Stimulated activated CD4-positive, alpha-beta T cell treated with anti-CD3 and anti-CD28 coated beads, TNF-alpha, amount 100 ng/mL, for 4 hours (primary cell): ENCODE results near the gene SOX2.

ENCODE experiments used
- DNase-seq, 3 experiments: peaks; one replicate each; pipeline ENCODE4 v3.0.0-alpha.2; 2020; ENCODE audit warnings: low read depth in 3 of 3

SOX2 gene

DNA sequence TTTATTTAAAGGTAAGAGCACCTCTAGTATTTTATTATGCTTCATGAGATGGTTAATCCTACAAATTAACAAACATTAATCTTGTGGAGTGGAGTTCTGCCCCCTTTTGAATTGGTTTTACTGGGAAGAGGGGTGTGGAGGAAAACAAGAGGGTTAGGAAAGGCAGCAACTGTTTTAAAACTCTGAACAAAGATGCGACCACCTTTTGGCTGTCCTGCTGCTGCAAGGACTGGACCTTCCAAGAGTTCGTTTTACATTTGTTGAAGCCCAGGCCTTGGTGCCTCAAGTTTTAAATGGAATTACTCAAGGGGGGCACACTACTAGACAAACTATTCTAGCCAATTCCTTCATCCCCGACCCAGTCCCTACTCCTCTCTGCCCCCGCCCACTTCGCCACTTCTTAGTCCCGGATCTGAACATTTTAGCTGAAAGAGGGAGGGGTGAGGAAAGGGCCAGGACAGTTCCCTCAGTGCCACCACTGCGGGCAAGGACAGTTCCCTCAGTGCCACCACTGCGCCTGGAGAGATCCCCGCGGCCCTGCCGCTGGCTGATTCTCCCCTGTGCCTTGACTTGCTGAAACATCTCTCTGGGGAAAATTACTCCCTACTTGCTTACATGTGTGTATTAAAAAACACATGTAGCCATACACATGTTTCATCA lies 11.2 kb downstream of the SOX2 start:
- no peak for DNase-seq

GRCh38 chr3:181723625-181724191 lies 12.0 kb downstream of the SOX2 start:
- no peak for DNase-seq

DNA sequence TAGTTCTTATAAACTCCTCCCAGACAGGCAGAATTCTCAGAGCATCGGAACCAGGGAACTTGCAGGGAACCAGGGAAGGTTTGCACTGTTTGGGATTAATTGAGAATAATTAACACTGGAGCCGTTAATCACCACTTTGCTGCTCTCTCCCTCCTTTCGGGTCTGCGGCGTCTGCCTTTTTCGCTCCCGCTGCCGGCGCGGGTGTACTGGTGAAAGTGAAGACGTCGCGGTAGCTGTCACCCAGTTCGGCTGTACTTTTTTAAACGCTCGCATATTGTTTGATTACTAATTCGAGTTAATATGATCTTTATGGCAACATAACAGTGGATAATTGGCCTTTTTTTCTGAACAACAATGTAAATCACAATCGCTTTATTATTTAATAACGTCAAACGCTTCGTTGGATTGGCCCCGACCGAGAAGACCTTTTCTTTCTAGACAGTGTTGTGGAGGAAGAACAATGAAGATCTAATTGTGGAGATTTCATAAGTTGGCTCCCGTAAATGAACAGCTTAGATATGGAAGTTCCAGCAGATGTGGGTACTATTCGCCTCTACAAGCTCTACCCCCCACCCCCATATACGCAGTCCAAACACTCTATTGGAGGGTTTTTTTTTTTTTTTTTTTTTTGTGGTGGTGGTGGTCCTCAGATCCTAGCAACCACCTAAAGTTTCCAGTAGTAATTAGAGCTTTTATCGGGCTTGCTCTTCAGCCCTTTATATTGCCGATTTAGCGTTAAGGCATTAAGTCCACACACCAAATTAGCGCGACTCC lies 12.7 kb downstream of the SOX2 start:
- DNase-seq = no peak

GRCh38 chr3:181725131-181725731 lies 13.5 kb downstream of the SOX2 start:
- DNase-seq = no peak

DNA sequence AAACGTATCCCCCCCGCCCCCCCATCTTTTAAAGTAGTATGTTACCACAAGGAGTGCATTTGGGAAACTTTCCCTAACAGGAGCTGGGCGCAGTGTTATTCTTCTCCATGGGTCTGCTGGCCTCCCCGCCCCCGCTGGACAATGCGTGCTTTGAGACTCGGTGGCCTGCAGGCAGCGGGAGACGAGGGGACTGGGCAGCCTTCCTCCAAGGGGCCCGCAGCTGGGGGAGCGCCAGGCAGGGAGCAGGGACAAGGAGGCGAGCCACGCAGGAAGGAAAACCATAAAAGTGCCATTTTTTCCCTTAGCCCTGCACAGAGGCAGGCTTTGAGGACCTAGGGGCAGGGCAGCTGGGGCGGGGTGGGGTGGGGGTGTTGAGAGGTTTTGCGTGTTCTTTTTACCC lies 14.1 kb downstream of the SOX2 start:
- no peak for DNase-seq

DNA sequence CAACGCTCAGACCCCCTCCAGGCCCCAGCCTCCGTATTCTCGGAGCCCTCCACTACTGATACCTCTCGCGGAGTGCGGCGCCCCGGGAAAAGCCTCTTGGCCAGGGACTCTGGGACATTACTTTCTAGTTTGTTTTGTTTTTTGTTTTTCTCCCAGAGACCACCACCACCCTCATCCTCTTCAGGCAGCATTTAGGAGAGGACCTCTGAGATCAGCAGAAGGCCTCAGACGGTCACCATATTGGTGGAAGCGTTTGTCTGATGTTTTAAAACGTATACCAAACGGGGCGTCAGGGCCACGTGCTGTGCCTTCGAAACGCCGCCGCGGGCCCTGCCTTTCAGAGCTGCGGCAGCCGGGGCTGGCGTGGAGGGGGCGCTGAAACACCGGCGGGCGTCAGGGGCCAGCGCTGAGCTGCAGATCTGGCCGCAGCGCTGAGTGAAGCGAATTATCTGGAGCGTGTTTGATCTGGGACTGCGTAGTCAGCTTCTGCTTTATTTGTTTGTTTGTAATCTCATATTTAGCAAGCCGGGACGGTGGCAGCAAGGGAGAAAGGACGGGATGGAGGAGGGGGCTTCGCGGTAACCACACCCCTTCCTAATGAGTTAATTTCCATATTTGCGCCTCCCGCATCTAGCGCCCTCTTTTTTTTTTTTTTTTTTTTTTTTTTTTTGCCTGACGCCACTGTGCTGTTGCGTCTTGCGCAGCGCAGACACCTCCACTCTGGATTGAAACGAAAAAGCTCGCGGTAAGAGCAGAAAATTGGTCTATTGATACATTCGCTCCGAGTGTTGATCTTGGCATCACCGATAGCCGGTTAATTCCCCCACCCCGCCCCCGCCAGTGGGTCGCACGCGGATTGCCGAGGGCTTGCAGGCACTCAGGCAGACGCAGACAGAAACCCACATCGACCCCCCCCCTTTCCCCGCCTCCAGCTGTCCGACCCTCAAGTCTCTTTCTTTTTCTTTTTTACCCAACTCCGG lies 14.9 kb downstream of the SOX2 start:
- DNase-seq = no peak

- DNase-seq = no peak
Measured at GRCh38 chr3:181727341-181728032, 15.8 kb downstream of the SOX2 start.

GRCh38 chr3:181728470-181729340 lies 17.0 kb downstream of the SOX2 start:
- no peak for DNase-seq

- DNase-seq = no peak
Measured at GRCh38 chr3:181729341-181729869, 17.7 kb downstream of the SOX2 start.

GRCh38 chr3:181730316-181730715 lies 18.6 kb downstream of the SOX2 start:
- DNase-seq = no peak

DNA sequence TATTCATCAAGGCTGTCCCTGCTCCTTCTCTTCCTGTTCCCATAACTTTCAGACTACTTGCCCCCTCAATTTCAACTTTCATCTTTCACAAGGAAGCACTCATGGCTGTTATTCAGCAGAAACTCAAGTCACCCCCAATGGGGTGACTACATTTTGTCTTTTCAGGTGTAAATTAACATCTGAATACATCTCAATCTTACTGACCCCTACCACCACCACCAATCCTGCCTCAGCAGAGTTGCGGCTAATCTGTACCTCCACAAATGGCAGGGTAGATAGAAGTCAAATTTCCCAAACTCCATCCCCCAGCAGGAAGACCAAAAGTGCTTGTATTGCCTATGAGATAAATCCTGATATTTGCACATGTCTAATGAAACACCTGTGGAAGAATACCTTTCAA lies 19.2 kb downstream of the SOX2 start:
- DNase-seq = no peak

DNA sequence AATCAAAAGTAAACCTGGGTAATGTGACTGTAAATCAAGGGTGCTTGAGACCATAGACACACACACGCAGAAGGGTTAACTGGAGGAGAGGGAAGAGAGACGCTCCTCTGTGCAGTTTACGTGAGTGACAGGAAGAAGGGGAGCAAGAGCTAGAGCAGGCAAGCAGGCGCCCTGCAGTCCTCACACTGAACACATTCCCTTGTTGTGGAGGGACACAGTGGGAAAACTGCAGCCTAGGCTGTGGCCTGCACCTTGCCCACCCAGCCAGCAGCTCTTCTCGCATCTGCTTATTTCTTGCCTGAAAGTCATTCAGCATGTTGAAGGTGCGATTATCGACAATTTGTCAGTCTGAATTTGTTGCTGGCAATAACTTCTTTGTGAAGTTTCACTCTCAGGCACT lies 24.2 kb downstream of the SOX2 start:
- DNase-seq = no peak

- no peak for DNase-seq
Measured at GRCh38 chr3:181738551-181738950, 26.8 kb downstream of the SOX2 start.

DNA sequence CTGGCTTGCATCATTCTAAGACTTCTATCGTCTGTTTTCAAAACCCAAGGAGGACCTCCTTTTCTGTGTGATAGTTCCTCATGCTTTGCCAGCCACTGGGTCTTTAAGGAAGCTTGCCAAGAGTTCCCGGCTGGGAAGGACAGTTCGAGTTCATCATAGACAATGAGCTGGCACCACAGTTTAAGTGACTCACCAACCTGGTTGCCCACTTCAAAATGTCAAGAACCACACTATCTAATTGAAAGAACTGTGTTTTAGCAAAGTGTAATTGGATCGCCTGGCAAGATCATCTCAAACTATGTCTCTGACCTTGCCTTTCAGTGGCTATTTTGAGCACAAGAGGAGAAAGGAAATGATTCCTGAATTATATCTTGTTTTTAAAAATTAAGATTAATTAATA lies 27.9 kb downstream of the SOX2 start:
- DNase-seq = no peak

DNA sequence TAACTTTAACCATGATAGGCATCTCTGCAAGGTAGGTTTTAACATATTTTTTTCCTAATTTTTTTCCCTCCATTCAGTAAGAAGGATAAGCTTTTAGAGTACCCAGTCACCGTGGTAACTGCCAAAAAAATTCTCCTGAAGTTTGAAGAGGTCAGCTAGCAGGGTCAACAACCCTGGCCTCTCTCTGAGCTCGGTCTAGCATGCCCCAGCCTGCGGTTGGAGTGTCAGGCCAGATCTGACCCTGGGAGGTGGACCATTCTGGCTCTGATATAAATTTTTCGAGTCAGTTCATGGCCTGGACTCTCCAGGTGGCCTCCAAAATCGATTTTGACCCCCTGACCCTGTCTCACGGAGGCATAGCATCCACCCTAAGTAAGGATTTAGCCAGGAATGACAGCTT lies 29.7 kb downstream of the SOX2 start:
- no peak for DNase-seq

DNA sequence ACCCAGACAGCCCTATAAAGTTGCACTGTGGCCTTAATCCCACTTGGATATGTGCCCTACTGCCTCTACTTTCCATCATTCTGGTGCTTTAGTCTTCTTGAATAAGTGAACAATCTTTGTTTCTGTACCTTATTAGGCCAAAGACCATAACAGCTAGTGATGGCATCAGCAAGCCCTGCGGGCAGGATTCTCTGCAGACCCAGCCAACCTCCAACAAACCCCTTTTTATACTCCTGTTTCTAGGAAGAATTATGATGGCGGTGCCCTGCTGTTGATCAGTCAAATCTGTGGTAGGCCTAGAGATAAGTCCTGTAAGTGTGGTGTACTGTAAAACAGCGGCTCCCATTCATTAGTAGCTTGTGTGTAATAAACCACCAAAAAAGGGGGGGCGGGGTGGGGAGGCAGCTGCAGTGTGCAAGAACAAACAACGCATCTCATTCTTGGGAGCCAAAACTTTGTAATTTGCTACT lies 40.5 kb downstream of the SOX2 start:
- no peak for DNase-seq

- no peak for DNase-seq
Measured at GRCh38 chr3:181753391-181753790, 41.7 kb downstream of the SOX2 start.

DNA sequence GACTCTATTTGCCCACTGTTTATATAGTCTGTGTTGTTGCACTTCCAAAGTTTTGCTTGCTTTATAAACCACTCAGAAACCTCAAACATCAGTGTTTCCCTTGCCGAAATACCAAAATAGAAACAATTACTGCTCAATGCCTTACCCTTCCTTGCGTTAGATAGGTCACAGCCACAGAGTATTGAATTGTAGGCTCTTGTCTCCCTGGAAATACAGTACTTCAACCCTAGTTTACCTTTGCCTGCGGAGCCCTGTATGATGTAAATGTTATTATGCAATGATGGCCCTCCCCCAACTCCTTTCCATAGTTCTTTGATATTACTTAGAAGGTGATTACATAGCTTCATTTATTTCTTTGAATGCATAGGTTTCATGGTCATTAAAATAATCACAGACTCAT lies 44.2 kb downstream of the SOX2 start:
- DNase-seq = no peak

DNA sequence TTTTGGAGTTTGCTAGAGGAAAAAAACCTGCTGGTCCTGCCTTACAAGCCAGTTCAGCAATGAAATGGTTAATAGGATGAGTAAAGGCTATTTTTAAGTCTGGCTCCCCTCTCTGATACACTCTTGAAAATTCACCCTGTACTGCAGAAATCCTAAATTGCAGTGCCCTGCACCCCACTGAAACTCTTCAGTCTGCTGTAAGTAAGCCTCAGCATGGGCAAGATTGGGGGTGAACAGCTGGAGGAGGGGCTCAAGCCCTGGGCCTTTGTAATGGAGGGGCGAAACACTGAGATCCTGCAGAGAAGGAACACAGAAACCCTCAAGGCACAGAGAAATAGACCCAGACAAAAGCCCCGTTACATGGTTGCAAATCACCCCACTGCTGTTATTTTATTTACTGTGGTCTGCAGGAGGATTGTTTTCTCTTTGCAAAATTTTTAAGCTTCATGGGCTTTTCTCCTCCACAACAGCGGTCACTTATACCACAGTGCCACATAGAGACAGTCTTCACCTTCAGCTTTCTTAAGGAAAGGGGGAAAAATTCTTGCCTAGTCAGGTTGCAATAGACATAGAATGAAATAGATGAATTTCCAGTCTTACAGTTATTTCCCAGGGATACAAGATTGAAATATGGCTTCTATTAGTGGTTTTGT lies 45.0 kb downstream of the SOX2 start:
- DNase-seq = no peak
